Neural cell (in vitro differentiated cells): Measurements from ENCODE around the gene LBR.

Experiments
- CTCF ChIP-seq: fragments of 450-650 bp; IDR thresholded peaks from 2 replicates; pipeline ENCODE4 v1.5.1; 2014; ENCODE audit warnings: antibody characterized with exemption, mild to moderate bottlenecking, moderate library complexity; ENCODE audit not compliant: poor library complexity, severe bottlenecking
- EP300 ChIP-seq: fragments of 450-650 bp; conservative IDR thresholded peaks from 2 replicates; pipeline ENCODE4 v1.6.1; 2014; ENCODE audit warnings: antibody characterized with exemption, mild to moderate bottlenecking, moderate library complexity; ENCODE audit not compliant: poor library complexity, severe bottlenecking
- EZH2 ChIP-seq: fragments of 200-600, 300-800 bp; shearing (Covaris generic), sonication (generic); IDR thresholded peaks from 2 replicates; pipeline ENCODE4 v1.6.1; 2014; ENCODE audit warnings: antibody characterized with exemption, low read length, borderline replicate concordance, mild to moderate bottlenecking; ENCODE audit not compliant: insufficient read depth, poor library complexity, severe bottlenecking
- MXI1 ChIP-seq: fragments of 450-650 bp; conservative IDR thresholded peaks from 2 replicates; pipeline ENCODE4 v1.6.1; 2014; ENCODE audit warnings: antibody characterized with exemption, mild to moderate bottlenecking; ENCODE audit not compliant: poor library complexity, severe bottlenecking
- POLR2AphosphoS5 ChIP-seq: IDR thresholded peaks from 2 replicates; pipeline ENCODE4 v1.6.1; 2012
- RAD21 ChIP-seq: fragments of 450-650 bp; conservative IDR thresholded peaks from 2 replicates; pipeline ENCODE4 v1.6.1; 2014; ENCODE audit warnings: antibody characterized with exemption, mild to moderate bottlenecking, moderate library complexity
- REST ChIP-seq: IDR thresholded peaks from 2 replicates; pipeline ENCODE4 v1.6.1; 2012; ENCODE audit warnings: borderline replicate concordance
- SMC3 ChIP-seq: fragments of 450-650 bp; conservative IDR thresholded peaks from 2 replicates; pipeline ENCODE4 v1.6.1; 2014; ENCODE audit warnings: antibody characterized with exemption, mild to moderate bottlenecking, moderate library complexity; ENCODE audit not compliant: poor library complexity
- TAF1 ChIP-seq: IDR thresholded peaks from 2 replicates; pipeline ENCODE4 v1.6.1; 2012; ENCODE audit warnings: low read depth

GRCh38 chr1:225423518-225423855 lies 4.4 kb downstream of the LBR start:
- TF ChIP-seq CTCF = no peak
- TF ChIP-seq MXI1 = no peak
- no peak for TF ChIP-seq REST
- no peak for TF ChIP-seq EZH2
- no peak for TF ChIP-seq POLR2AphosphoS5
- TF ChIP-seq EP300 = no peak
- TF ChIP-seq TAF1 = no peak
- no peak for TF ChIP-seq RAD21
- no peak for TF ChIP-seq SMC3
